Measurements from ENCODE around the gene ORAI3. TPM values are rescaled to one million over a fixed set of nuclear protein-coding genes. Genes with fewer than 3 reads are reported as not detected.

Gene ORAI3
- total RNA-seq, 1 donor: 63.3 TPM

DNA sequence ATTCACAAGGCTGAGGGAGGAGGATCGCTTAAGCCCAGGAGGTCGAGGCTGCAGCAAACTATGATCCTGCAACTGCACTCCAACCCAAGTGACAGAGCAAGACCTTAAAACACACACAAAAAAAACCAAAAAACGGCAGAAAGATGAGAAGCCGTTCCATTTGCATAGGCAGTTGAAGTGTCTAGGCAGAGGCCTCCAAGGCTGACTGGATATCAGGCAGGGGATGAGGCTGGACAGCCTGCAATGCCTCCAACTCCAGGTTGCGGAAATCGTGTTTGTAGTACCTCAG is 27.5 kb upstream of the ORAI3 start:
- H2AFZ ChIP-seq (ENCODE audit: low read length): peak overlapping the region; percentile 97

DNA sequence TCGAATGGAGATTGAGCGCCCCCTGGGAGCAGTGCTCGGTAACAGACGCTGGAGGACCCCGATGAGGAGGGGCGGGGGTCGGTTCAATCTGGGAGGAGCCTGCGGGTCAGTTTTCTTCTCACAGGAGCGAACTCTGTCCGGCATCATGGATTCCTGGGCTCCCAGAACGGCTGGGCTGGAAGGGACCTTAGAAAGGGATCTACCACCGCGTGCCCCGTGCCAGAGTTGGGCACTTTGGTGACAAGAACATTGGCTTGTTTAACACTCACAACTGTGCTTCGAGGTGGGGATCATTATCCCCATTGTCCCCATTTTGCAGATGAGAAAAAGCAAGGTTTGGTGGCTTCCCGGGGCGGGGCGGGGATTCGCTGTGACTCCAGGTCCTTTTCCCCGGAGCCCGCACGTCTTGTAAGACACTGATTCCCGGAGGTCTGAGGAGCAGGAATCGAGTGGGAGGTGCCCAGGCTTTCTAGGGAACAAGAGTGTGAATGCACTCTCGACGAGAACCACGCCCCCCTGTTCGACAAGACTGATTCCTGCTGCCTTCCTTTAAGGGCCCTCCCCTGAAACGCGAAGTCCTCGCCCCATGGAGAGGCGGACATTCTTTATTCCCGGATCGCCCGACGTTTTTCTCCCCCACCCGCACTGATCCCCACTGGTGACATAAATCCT is 27.0 kb upstream of the ORAI3 start:
- peaks cover 9% of the 10 kb centered on the region for H4K20me1 ChIP-seq (ENCODE audit: insufficient read depth, low read length)
- peaks cover 7% of the 10 kb centered on the region for H3K79me2 ChIP-seq (ENCODE audit: insufficient read depth, low read length)
- H3K27ac ChIP-seq (ENCODE audit: low read depth, low read length): peak overlapping the region; percentile 71
- peak overlapping the region; percentile 97 for H2AFZ ChIP-seq (ENCODE audit: low read length)
- no peaks in the 10 kb centered on the region for H3K27me3 ChIP-seq (ENCODE audit: insufficient read depth, low read length)
- peaks cover 18% of the 10 kb centered on the region for H3K4me1 ChIP-seq (ENCODE audit: insufficient read depth, low read length)
- TF ChIP-seq, protein P1, sequence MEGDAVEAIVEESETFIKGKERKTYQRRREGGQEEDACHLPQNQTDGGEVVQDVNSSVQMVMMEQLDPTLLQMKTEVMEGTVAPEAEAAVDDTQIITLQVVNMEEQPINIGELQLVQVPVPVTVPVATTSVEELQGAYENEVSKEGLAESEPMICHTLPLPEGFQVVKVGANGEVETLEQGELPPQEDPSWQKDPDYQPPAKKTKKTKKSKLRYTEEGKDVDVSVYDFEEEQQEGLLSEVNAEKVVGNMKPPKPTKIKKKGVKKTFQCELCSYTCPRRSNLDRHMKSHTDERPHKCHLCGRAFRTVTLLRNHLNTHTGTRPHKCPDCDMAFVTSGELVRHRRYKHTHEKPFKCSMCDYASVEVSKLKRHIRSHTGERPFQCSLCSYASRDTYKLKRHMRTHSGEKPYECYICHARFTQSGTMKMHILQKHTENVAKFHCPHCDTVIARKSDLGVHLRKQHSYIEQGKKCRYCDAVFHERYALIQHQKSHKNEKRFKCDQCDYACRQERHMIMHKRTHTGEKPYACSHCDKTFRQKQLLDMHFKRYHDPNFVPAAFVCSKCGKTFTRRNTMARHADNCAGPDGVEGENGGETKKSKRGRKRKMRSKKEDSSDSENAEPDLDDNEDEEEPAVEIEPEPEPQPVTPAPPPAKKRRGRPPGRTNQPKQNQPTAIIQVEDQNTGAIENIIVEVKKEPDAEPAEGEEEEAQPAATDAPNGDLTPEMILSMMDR (IDR thresholded peaks at IDR 0.05; ENCODE audit: extremely low read depth, low read depth, low read length): peak; percentile 94
- H3K4me3 ChIP-seq (ENCODE audit: insufficient read depth, low read length): peak overlapping the region; percentile 76
- peak; percentile 96 for DNase-seq (ENCODE audit: insufficient read length, low spot score, missing footprints)
- peak overlapping the region; percentile 76 for H3K4me2 ChIP-seq (ENCODE audit: insufficient read depth, low read length)
- H3K36me3 ChIP-seq (ENCODE audit: insufficient read depth, low read length): peaks cover 11% of the 10 kb centered on the region
- H3K9me3 ChIP-seq (ENCODE audit: low read depth, low read length): no peaks in the 10 kb centered on the region

More for the DNA sequence above, 27.5 kb upstream of the ORAI3 start:
- Histone ChIP-seq H3K4me2 (ENCODE audit: insufficient read depth, low read length) (peak overlapping the region; percentile 76), H3K27me3 (ENCODE audit: insufficient read depth, low read length) (no peaks in the 10 kb centered on the region), H3K79me2 (ENCODE audit: insufficient read depth, low read length) (peaks cover 7% of the 10 kb centered on the region), H3K4me1 (ENCODE audit: insufficient read depth, low read length) (peaks cover 18% of the 10 kb centered on the region), H3K36me3 (ENCODE audit: insufficient read depth, low read length) (peaks cover 7% of the 10 kb centered on the region), H3K4me3 (ENCODE audit: insufficient read depth, low read length) (peak overlapping the region; percentile 76), H3K9me3 (ENCODE audit: low read depth, low read length) (no peaks in the 10 kb centered on the region), H3K27ac (ENCODE audit: low read depth, low read length) (peak overlapping the region; percentile 71), H4K20me1 (ENCODE audit: insufficient read depth, low read length) (peaks cover 6% of the 10 kb centered on the region)
- DNase-seq (ENCODE audit: insufficient read length, low spot score, missing footprints): no peak
- TF ChIP-seq, protein P1 (IDR thresholded peaks at IDR 0.05; ENCODE audit: extremely low read depth, low read depth, low read length): no peak

DNA sequence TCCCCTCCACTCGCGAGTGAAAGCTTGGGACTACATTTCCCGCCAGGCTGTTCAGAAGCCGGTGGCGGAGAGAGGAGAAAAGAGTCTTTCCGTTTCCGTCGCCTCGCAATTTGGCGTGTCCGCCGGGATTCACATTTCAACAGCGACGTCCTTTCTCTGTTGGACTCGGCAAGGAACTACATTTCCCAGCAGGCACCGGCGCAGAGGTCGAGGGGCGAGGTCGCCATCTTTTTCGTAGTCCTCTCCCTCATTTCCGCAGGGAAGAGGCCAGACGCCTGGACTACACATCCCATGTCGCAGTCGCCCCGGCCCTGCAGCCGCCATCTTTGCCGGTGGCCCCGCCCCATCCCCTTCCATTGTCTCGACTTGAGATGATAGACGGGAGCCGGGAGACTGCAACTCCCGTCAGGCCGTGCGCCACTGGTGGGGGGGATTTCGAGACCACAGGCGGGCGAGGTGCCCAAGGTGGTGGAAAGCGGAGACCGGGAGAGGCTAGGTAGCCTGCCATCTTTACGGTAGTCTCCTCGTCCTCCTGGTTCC is 26.4 kb upstream of the ORAI3 start:
- Histone ChIP-seq H2AFZ (ENCODE audit: low read length) (peak overlapping the region; percentile 97), H3K9me3 (ENCODE audit: low read depth, low read length) (no peaks in the 10 kb centered on the region), H3K4me3 (ENCODE audit: insufficient read depth, low read length) (peak overlapping the region; percentile 76), H3K27ac (ENCODE audit: low read depth, low read length) (peak overlapping the region; percentile 77), H4K20me1 (ENCODE audit: insufficient read depth, low read length) (peaks cover 9% of the 10 kb centered on the region), H3K4me1 (ENCODE audit: insufficient read depth, low read length) (peaks cover 18% of the 10 kb centered on the region), H3K79me2 (ENCODE audit: insufficient read depth, low read length) (peaks cover 7% of the 10 kb centered on the region), H3K27me3 (ENCODE audit: insufficient read depth, low read length) (no peaks in the 10 kb centered on the region), H3K4me2 (ENCODE audit: insufficient read depth, low read length) (peak overlapping the region; percentile 76), H3K36me3 (ENCODE audit: insufficient read depth, low read length) (peaks cover 17% of the 10 kb centered on the region)
- TF ChIP-seq, protein P1 (IDR thresholded peaks at IDR 0.05; ENCODE audit: extremely low read depth, low read depth, low read length): no peak
- DNase-seq (ENCODE audit: insufficient read length, low spot score, missing footprints): peak; percentile 99

DNA sequence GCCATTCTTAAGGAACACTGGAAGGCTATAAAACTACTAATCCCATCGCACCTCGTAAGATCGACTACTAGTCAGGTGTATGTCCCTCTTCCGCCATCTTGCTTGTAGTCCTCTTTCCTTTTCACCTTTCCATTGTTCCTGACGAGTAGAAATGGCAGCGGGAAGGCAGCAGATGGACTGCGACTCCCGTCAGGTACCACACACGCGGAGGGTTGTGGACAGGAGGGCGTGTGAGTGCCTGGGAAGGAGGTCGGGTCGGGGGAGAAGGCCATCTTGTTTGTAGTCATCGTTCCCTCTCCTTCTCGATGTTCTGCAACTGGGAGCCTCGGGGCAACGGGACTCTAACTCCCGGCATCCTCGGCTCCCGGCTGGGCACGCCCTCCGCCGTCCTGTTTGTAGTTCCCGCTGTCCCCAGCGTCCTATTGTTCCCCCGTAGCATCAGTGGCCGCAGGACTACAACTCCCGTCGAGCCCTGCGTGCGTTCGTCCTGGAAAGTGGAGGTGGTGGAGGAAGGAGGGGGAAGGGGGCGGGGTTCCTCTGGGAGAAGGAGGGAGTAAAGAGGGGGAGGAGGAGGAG is 25.8 kb upstream of the ORAI3 start:
- H3K9me3 ChIP-seq (ENCODE audit: low read depth, low read length): no peaks in the 10 kb centered on the region
- DNase-seq (ENCODE audit: insufficient read length, low spot score, missing footprints): peak; percentile 100
- peak overlapping the region; percentile 82 for H3K4me2 ChIP-seq (ENCODE audit: insufficient read depth, low read length)
- peaks cover 7% of the 10 kb centered on the region for H3K79me2 ChIP-seq (ENCODE audit: insufficient read depth, low read length)
- H4K20me1 ChIP-seq (ENCODE audit: insufficient read depth, low read length): peaks cover 9% of the 10 kb centered on the region
- peaks cover 17% of the 10 kb centered on the region for H3K36me3 ChIP-seq (ENCODE audit: insufficient read depth, low read length)
- H2AFZ ChIP-seq (ENCODE audit: low read length): peak overlapping the region; percentile 94
- peak overlapping the region; percentile 77 for H3K27ac ChIP-seq (ENCODE audit: low read depth, low read length)
- TF ChIP-seq, protein P1 (IDR thresholded peaks at IDR 0.05; ENCODE audit: extremely low read depth, low read depth, low read length): no peak
- peak overlapping the region; percentile 76 for H3K4me3 ChIP-seq (ENCODE audit: insufficient read depth, low read length)
- peaks cover 18% of the 10 kb centered on the region for H3K4me1 ChIP-seq (ENCODE audit: insufficient read depth, low read length)
- no peaks in the 10 kb centered on the region for H3K27me3 ChIP-seq (ENCODE audit: insufficient read depth, low read length)

All from osteoblast (primary cell).